K562 (cell line): Measurements from ENCODE around the gene CCDC97. TPM values are rescaled to one million over a fixed set of nuclear protein-coding genes. Genes with fewer than 3 reads are reported as not detected.

ENCODE experiments used
- AFF1 ChIP-seq, 2 experiments: fragments of 450-650 bp; IDR thresholded peaks; 2 replicates each; pipeline ENCODE4 v1.6.1; 2018; ENCODE audit warnings: mild to moderate bottlenecking in 2 of 2, low read depth in 1 of 2; ENCODE audit not compliant: partially characterized antibody in 2 of 2
- MED1 ChIP-seq: sonication (generic); formaldehyde crosslinking; IDR thresholded peaks from 2 replicates; pipeline ENCODE4 v1.8.1; 2023; ENCODE audit warnings: missing genetic modification reagents, borderline replicate concordance
- MYBL2 ChIP-seq, 2 experiments: fragments of 450-650 bp in 1 of 2; sonication (generic) in 1 of 2; formaldehyde crosslinking in 1 of 2; IDR thresholded peaks; 2 replicates each; pipeline versions ENCODE4 v1.6.1 to v1.8.1; 2017 to 2022; ENCODE audit warnings: borderline replicate concordance in 1 of 2, inconsistent platforms in 1 of 2, low read depth in 1 of 2, mild to moderate bottlenecking in 1 of 2, missing genetic modification reagents in 1 of 2, moderate library complexity in 1 of 2
- NEUROD1 ChIP-seq: fragments of 150-350 bp; IDR thresholded peaks from 2 replicates; pipeline ENCODE4 v1.6.1; 2014; ENCODE audit warnings: borderline replicate concordance, low read length, low read depth; ENCODE audit not compliant: partially characterized antibody
- PHTF2 ChIP-seq: fragments of 250-450 bp; sonication (Bioruptor Pico); IDR thresholded peaks from 2 replicates; pipeline ENCODE4 v1.5.0; 2021; ENCODE audit warnings: mild to moderate bottlenecking
- SAFB2 ChIP-seq: fragments of 200-400 bp; formaldehyde crosslinking; IDR thresholded peaks from 2 replicates; pipeline ENCODE4 v1.6.1; 2018; ENCODE audit warnings: borderline replicate concordance, low read length, low read depth, moderate library complexity; ENCODE audit not compliant: severe bottlenecking
- SP2 ChIP-seq: IDR thresholded peaks from 2 replicates; pipeline ENCODE4 v1.6.1; 2011; ENCODE audit warnings: mild to moderate bottlenecking, low read depth, low read length, moderate library complexity; ENCODE audit not compliant: poor library complexity, severe bottlenecking; ENCODE audit errors: extremely low read depth
- SUPT5H ChIP-seq: fragments of 450-650 bp; IDR thresholded peaks from 2 replicates; pipeline ENCODE4 v1.6.1; 2016
- ZFPM2 ChIP-seq: fragments of 250-450 bp; sonication (Bioruptor Pico); IDR thresholded peaks from 2 replicates; pipeline ENCODE4 v1.5.1; 2022; ENCODE audit warnings: mild to moderate bottlenecking
- polyA plus RNA-seq, 8 experiments: library from polyadenylated mRNA; depleted of rRNA in 4 of 8; stranded (reverse) in 5 of 8; unstranded in 3 of 8; fragments of >200 nt; fragmentation: Nextera tagmentation in 2 of 8; fragmentation: Illumina TruSeq in 1 of 8; extraction: Ambion mirVana in 2 of 8; extraction: Trizol in 1 of 8; gene quantifications; 2 replicates each; pipeline versions ENCODE4 v1.2.1 to v1.2.3, GENCODE V29; 2011 to 2014; ENCODE audit warnings: inconsistent platforms in 1 of 8, missing spikeins in 1 of 8
- total RNA-seq, 7 experiments: library from RNA; depleted of rRNA in 6 of 7; stranded (reverse); fragments of >200 nt in 6 of 7; fragmentation: Illumina TruSeq in 2 of 7; extraction: Trizol in 2 of 7; gene quantifications; 2 replicates each; pipeline versions ENCODE4 v1.2.1 to v1.2.3, GENCODE V29; 2011 to 2021; ENCODE audit warnings: low replicate concordance in 1 of 7
- TF ChIP-seq, protein P1 (sequence below): fragments of 450-650 bp; formaldehyde crosslinking; conservative IDR thresholded peaks from 2 replicates; pipeline ENCODE4 v1.4.0; 2022; ENCODE audit warnings: mild to moderate bottlenecking, missing genetic modification characterization
- TF ChIP-seq, protein P2 (sequence below): IDR thresholded peaks from 2 replicates; pipeline ENCODE4 v1.6.1; 2011; ENCODE audit not compliant: insufficient read length; ENCODE audit errors: extremely low read depth
- TF ChIP-seq, protein P3 (sequence below), 2 experiments: fragments of 150-350 bp in 1 of 2; IDR thresholded peaks; 2 replicates each; pipeline ENCODE4 v1.6.1; 2012 to 2016; ENCODE audit warnings: low read depth in 2 of 2, low read length in 2 of 2, mild to moderate bottlenecking in 1 of 2, moderate library complexity in 1 of 2
- TF ChIP-seq, protein P4 (sequence below): fragments of 250-450 bp; sonication (Bioruptor Pico); IDR thresholded peaks from 2 replicates; pipeline ENCODE4 v1.8.0; 2021; ENCODE audit warnings: moderate library complexity, mild to moderate bottlenecking, inconsistent platforms

The CCDC97 gene
- total and polyA plus RNA-seq, 9 of the 15 experiments (the other 6 are each of a cell fraction or from before 2014, with no cell fraction given), result 0.60 to 16.5 (median 7.0) TPM

DNA sequence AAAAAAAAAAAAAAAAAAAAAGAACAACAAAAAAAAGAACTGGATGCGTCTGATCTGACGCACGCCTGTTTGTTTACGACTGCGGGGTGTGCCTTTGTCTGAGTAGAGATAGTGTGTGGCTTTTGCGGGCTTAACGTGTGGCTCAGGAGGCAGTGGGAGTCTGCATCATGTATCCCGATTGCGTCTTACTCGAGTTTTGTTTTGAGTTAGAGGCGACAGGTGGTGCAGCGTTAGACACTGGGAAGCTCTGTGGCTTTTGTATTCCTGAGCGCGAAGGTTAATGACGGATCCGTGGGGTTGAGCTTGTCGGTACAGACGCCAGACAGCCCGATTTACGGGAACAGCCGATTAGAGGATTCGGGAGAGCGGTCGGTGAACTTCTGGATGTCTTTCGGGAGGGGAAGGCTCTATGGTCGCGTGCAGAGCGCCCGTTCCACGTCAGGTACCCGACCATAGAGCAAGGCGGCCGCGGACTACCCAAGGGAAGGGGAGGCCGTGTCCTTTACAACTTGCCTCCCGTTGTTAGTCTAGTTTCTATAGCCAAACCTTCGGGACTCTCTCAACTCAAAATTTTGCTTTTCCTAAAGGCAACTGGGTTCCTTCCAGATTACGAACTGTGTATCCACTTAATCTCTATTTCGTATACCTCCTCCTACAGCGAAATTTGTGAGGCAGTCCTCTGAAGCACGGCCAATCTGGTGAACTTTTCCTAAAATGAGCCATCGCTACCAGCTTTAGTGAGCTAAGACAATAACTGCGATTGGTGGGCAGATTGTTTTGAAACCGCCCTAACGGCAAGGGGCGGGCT, 46.7 kb upstream of the CCDC97 start (continued):
- peak; percentile 63 for TF ChIP-seq MYBL2 (IDR thresholded peaks at IDR 0.05; ENCODE audit: low read depth)
- no peak for TF ChIP-seq MYBL2 (CRISPR knock-in tag; IDR thresholded peaks at IDR 0.05; ENCODE audit: borderline replicate concordance)
- TF ChIP-seq, protein P1, sequence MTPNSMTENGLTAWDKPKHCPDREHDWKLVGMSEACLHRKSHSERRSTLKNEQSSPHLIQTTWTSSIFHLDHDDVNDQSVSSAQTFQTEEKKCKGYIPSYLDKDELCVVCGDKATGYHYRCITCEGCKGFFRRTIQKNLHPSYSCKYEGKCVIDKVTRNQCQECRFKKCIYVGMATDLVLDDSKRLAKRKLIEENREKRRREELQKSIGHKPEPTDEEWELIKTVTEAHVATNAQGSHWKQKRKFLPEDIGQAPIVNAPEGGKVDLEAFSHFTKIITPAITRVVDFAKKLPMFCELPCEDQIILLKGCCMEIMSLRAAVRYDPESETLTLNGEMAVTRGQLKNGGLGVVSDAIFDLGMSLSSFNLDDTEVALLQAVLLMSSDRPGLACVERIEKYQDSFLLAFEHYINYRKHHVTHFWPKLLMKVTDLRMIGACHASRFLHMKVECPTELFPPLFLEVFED (CRISPR knock-in tag), result 0 out of 2 replicates have a peak, but pooled peaks have one; percentile 33
- TF ChIP-seq SP2, result peak; percentile 29
- TF ChIP-seq SUPT5H, result peak; percentile 89
- peak in 1 of 2 experiments; percentile 51 for TF ChIP-seq AFF1 (IDR thresholded peaks at IDR 0.05; ENCODE audit: low read depth in 1 of 2, partially characterized antibody in 2 of 2)
- no peak for TF ChIP-seq SAFB2
- TF ChIP-seq, protein P2, sequence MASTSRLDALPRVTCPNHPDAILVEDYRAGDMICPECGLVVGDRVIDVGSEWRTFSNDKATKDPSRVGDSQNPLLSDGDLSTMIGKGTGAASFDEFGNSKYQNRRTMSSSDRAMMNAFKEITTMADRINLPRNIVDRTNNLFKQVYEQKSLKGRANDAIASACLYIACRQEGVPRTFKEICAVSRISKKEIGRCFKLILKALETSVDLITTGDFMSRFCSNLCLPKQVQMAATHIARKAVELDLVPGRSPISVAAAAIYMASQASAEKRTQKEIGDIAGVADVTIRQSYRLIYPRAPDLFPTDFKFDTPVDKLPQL, result peak; percentile 23
- TF ChIP-seq NEUROD1, result no peak
- TF ChIP-seq ZFPM2 (CRISPR knock-in tag), result no peak
- TF ChIP-seq, protein P3, sequence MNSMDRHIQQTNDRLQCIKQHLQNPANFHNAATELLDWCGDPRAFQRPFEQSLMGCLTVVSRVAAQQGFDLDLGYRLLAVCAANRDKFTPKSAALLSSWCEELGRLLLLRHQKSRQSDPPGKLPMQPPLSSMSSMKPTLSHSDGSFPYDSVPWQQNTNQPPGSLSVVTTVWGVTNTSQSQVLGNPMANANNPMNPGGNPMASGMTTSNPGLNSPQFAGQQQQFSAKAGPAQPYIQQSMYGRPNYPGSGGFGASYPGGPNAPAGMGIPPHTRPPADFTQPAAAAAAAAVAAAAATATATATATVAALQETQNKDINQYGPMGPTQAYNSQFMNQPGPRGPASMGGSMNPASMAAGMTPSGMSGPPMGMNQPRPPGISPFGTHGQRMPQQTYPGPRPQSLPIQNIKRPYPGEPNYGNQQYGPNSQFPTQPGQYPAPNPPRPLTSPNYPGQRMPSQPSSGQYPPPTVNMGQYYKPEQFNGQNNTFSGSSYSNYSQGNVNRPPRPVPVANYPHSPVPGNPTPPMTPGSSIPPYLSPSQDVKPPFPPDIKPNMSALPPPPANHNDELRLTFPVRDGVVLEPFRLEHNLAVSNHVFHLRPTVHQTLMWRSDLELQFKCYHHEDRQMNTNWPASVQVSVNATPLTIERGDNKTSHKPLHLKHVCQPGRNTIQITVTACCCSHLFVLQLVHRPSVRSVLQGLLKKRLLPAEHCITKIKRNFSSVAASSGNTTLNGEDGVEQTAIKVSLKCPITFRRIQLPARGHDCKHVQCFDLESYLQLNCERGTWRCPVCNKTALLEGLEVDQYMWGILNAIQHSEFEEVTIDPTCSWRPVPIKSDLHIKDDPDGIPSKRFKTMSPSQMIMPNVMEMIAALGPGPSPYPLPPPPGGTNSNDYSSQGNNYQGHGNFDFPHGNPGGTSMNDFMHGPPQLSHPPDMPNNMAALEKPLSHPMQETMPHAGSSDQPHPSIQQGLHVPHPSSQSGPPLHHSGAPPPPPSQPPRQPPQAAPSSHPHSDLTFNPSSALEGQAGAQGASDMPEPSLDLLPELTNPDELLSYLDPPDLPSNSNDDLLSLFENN (IDR thresholded peaks at IDR 0.05; ENCODE audit: low read depth in 2 of 2, low read length in 2 of 2), result no peak
- no peak for TF ChIP-seq MED1 (CRISPR knock-in tag)
- TF ChIP-seq, protein P4, sequence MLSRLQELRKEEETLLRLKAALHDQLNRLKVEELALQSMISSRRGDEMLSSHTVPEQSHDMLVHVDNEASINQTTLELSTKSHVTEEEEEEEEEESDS (CRISPR knock-in tag), result no peak
- no peak for TF ChIP-seq PHTF2 (CRISPR knock-in tag)
